ENCODE results near the gene WNT6. TPM values are rescaled to one million over a fixed set of nuclear protein-coding genes. Genes with fewer than 3 reads are reported as not detected.

The WNT6 gene
- total RNA-seq, 1 experiment from 2014 or later, result not detected

GRCh38 chr2:218889937-218890336, 30.3 kb downstream of the WNT6 start:
- no peak overlapping the region for H3K9ac ChIP-seq (ENCODE audit: low read length)
- ChIA-PET POLR2A (ENCODE audit: unreplicated experiment) (no interaction called here), CTCF (interaction anchor here (0.6 kb wide), 1 partner anchor 87 kb away, joined by 3 read pairs; no protein-coding TSS in a partner anchor)
- no TSS peak for BruUV-seq (replicated peaks)
- H3K9me2 ChIP-seq (replicated peaks; ENCODE audit: low read length), result no peaks in the 10 kb centered on the region
- no peak overlapping the region for H3K4me3 ChIP-seq (ENCODE audit: low read length)
- H4K20me1 ChIP-seq (ENCODE audit: low read length), result no peaks in the 10 kb centered on the region
- H3K4me2 ChIP-seq (ENCODE audit: low read length), result no peak overlapping the region
- no peaks in the 10 kb centered on the region for H3K27me3 ChIP-seq (ENCODE audit: low read length)
- ATAC-seq (no peak), DNase-seq (no peak)
- H3F3A ChIP-seq (ENCODE audit: low read length, unreplicated experiment), result peaks cover 5% of the 10 kb centered on the region
- no peak overlapping the region for H3K27ac ChIP-seq (ENCODE audit: low read length)
- peaks cover 11% of the 10 kb centered on the region; the same call in 1 of the 2 replicates for H3K79me2 ChIP-seq (ENCODE audit: low read length)
- TF ChIP-seq EZH2phosphoT487 (IDR thresholded peaks at IDR 0.05; ENCODE audit: borderline replicate concordance, low read length) (no peak), CTCF (conservative IDR thresholded peaks at IDR 0.05; ENCODE audit: low read depth, low read length) (no peak), EZH2 (IDR thresholded peaks at IDR 0.05; ENCODE audit: low read length, unreplicated experiment) (no peak)
- intact Hi-C loops (cut with micrococcal nuclease), result no loop called here
- no peak overlapping the region for H2AFZ ChIP-seq (ENCODE audit: low read length)
- H3K36me3 ChIP-seq (ENCODE audit: low read depth, low read length), result no peaks in the 10 kb centered on the region
- peaks cover 26% of the 10 kb centered on the region for H3K4me1 ChIP-seq (ENCODE audit: insufficient read depth, low read length)
- H3K9me3 ChIP-seq (ENCODE audit: low read length), result no peaks in the 10 kb centered on the region

GRCh38 chr2:218890369-218890768, 30.8 kb downstream of the WNT6 start:
- Histone ChIP-seq H3K79me2 (ENCODE audit: low read length) (peaks cover 11% of the 10 kb centered on the region; the same call in 1 of the 2 replicates), H3K27ac (ENCODE audit: low read length) (no peak overlapping the region), H3K36me3 (ENCODE audit: low read depth, low read length) (no peaks in the 10 kb centered on the region), H3F3A (ENCODE audit: low read length, unreplicated experiment) (peaks cover 5% of the 10 kb centered on the region), H3K4me2 (ENCODE audit: low read length) (no peak overlapping the region), H4K20me1 (ENCODE audit: low read length) (no peaks in the 10 kb centered on the region), H3K9ac (ENCODE audit: low read length) (no peak overlapping the region), H2AFZ (ENCODE audit: low read length) (no peak overlapping the region), H3K27me3 (ENCODE audit: low read length) (no peaks in the 10 kb centered on the region), H3K9me3 (ENCODE audit: low read length) (no peaks in the 10 kb centered on the region), H3K4me3 (ENCODE audit: low read length) (no peak overlapping the region), H3K9me2 (replicated peaks; ENCODE audit: low read length) (no peaks in the 10 kb centered on the region), H3K4me1 (ENCODE audit: insufficient read depth, low read length) (peaks cover 30% of the 10 kb centered on the region)
- ChIA-PET CTCF (no interaction called here), POLR2A (ENCODE audit: unreplicated experiment) (no interaction called here)
- ATAC-seq, result no peak
- DNase-seq, result no peak
- TF ChIP-seq EZH2phosphoT487 (IDR thresholded peaks at IDR 0.05; ENCODE audit: borderline replicate concordance, low read length) (no peak), CTCF (conservative IDR thresholded peaks at IDR 0.05; ENCODE audit: low read depth, low read length) (no peak), EZH2 (IDR thresholded peaks at IDR 0.05; ENCODE audit: low read length, unreplicated experiment) (no peak)
- intact Hi-C loops (cut with micrococcal nuclease), result no loop called here
- no TSS peak for BruUV-seq (replicated peaks)

GRCh38 chr2:218891275-218892135, 31.9 kb downstream of the WNT6 start:
- Histone ChIP-seq H3K27ac (ENCODE audit: low read length) (no peak overlapping the region), H3F3A (ENCODE audit: low read length, unreplicated experiment) (peaks cover 5% of the 10 kb centered on the region), H3K9me2 (replicated peaks; ENCODE audit: low read length) (no peaks in the 10 kb centered on the region), H3K9me3 (ENCODE audit: low read length) (no peaks in the 10 kb centered on the region), H4K20me1 (ENCODE audit: low read length) (no peaks in the 10 kb centered on the region), H2AFZ (ENCODE audit: low read length) (no peak overlapping the region), H3K9ac (ENCODE audit: low read length) (no peak overlapping the region), H3K79me2 (ENCODE audit: low read length) (peaks cover 11% of the 10 kb centered on the region; the same call in 1 of the 2 replicates), H3K4me1 (ENCODE audit: insufficient read depth, low read length) (peaks cover 41% of the 10 kb centered on the region), H3K36me3 (ENCODE audit: low read depth, low read length) (no peaks in the 10 kb centered on the region), H3K27me3 (ENCODE audit: low read length) (no peaks in the 10 kb centered on the region), H3K4me2 (ENCODE audit: low read length) (no peak overlapping the region), H3K4me3 (ENCODE audit: low read length) (no peak overlapping the region)
- ChIA-PET POLR2A (ENCODE audit: unreplicated experiment) (no interaction called here), CTCF (interaction anchor here (0.7 kb wide), 1 partner anchor 425 kb away, joined by 3 read pairs; no protein-coding TSS in a partner anchor)
- BruUV-seq (replicated peaks), result no TSS peak
- intact Hi-C loops (cut with micrococcal nuclease), result no loop called here
- TF ChIP-seq CTCF (conservative IDR thresholded peaks at IDR 0.05; ENCODE audit: low read depth, low read length), result no peak
- TF ChIP-seq EZH2 (IDR thresholded peaks at IDR 0.05; ENCODE audit: low read length, unreplicated experiment), result no peak
- TF ChIP-seq EZH2phosphoT487 (IDR thresholded peaks at IDR 0.05; ENCODE audit: borderline replicate concordance, low read length), result no peak
- no peak for ATAC-seq
- DNase-seq, result no peak

Measured in PC-3 (cell line).